ENCODE results near the gene NLRP3. TPM values are rescaled to one million over a fixed set of nuclear protein-coding genes. Genes with fewer than 3 reads are reported as not detected.
"Not testable (repeated sequence)": the region's sequence is repeated elsewhere in the genome, so short reads cannot be mapped to it uniquely, and the experiment has no call there.

Gene NLRP3
- total RNA-seq, 2 donors from 2014 or later, result 0.71 to 2.0 TPM

- DNase-seq, result no peak
- intact Hi-C loops (cut with DNase I), result no loop called here
These were observed 28.9 kb upstream of the NLRP3 start for GRCh38 chr1:247387096-247387495.

GRCh38 chr1:247387565-247387964, 28.4 kb upstream of the NLRP3 start:
- intact Hi-C loops (cut with DNase I), result no loop called here
- DNase-seq, result no peak

More at GRCh38 chr1:247387096-247387495, 28.9 kb upstream of the NLRP3 start:
- no peak for ATAC-seq

DNA sequence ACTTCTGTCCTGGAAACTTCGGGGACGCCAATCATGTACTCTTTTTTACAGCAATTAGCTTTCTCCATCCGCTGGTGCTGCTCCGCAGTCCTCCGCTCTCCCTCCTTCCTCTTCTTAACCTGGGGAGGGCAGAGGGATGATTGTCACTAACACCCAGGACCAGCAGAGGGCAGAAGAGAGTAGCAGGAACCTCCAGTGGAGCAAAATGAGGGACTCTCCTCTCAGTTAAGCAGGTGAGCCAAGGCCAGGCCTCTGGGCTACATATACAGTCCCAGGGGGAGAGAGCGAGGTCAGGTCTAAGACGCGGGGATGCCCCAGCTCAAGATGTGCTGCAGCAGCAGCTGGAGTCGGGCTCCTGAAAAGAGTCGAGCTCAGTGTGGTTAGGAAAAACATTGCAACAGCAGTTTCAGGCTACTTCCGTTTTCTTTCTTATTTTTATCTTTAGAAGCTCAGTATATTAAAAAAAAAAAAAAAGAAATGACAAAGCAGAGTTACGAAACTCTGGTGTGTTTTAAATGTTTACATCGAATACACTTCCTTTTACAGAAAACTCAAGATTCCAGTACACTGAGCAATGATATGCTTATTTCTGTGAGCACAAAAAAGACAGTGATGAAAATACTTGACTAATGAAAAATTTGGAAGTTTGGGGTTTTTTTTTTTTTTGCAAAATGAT, 25.7 kb upstream of the NLRP3 start:
- intact Hi-C loops (cut with DNase I), result loop anchor here in 1 of 2 donors (5.0 kb wide), 1 partner anchor 97 kb away; no protein-coding TSS in a partner anchor
- peak; percentile 93 to 95 for ATAC-seq
- peak; percentile 79 for DNase-seq

More at GRCh38 chr1:247387565-247387964, 28.4 kb upstream of the NLRP3 start:
- ATAC-seq, result no peak

- intact Hi-C loops (cut with DNase I), result loop anchor here in 1 of 2 donors (5.0 kb wide), 1 partner anchor 96 kb away; no protein-coding TSS in a partner anchor
- DNase-seq (no peak), ATAC-seq (no peak)
These were observed 25.0 kb upstream of the NLRP3 start for GRCh38 chr1:247390996-247391395.

- DNase-seq (no peak), ATAC-seq (no peak)
- intact Hi-C loops (cut with DNase I), result loop anchor here in 1 of 2 donors (5.0 kb wide), 1 partner anchor 95 kb away; no protein-coding TSS in a partner anchor
These were observed 23.9 kb upstream of the NLRP3 start for GRCh38 chr1:247392088-247392487.

- ATAC-seq; DNase-seq; intact Hi-C loops (cut with DNase I): not testable (repeated sequence)
These were observed 20.9 kb upstream of the NLRP3 start for GRCh38 chr1:247395075-247395474.

GRCh38 chr1:247400685-247401084, 15.3 kb upstream of the NLRP3 start:
- DNase-seq (no peak), ATAC-seq (no peak)
- intact Hi-C loops (cut with DNase I), result no loop called here

DNA sequence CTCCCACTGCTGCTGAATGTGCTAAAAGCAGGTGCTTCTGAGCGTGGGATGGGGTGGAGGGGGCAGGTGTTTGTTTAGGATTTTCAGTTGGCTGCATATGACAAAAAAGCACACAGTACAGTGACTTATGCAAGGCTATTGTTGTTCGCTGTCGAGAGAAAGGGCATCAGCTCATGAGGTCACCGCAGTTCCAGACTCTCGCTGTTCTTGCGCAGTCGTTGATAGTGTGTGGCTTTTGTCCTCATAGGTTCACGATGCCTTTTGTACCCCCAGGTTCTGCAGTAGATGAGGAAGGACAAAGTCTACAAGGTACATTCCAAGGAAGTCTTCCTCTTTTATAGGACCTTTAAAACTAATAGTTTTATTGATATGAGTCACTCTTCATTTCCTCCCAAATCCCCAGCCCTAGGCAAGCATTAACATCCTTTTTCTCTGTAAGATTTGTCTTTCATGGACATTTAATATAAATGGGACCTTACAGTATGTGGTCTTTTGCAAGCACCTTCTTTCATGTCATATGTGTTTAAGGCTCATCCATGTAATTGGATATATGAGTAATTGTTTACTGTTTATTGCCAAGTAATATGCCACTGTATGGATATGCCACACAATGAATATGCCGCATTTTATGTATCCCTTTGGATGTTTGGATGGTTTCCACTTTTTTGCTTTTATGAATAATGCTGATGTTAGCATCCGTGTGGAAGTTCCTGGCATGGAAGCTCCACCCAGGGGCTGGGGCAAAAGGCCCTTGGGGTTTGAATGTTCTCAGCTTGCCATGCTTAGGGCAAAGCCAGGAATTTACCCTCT, 14.5 kb upstream of the NLRP3 start:
- no peak for DNase-seq
- intact Hi-C loops (cut with DNase I), result no loop called here
- ATAC-seq, result peak in 1 of 2 donors; percentile 21

GRCh38 chr1:247402120-247402675, 13.8 kb upstream of the NLRP3 start:
- DNase-seq, result no peak
- intact Hi-C loops (cut with DNase I), result no loop called here
- peak in 1 of 2 donors; percentile 69 for ATAC-seq

GRCh38 chr1:247406014-247406656, 9.8 kb upstream of the NLRP3 start:
- no peak for DNase-seq
- intact Hi-C loops (cut with DNase I), result no loop called here
- no peak for ATAC-seq

DNA sequence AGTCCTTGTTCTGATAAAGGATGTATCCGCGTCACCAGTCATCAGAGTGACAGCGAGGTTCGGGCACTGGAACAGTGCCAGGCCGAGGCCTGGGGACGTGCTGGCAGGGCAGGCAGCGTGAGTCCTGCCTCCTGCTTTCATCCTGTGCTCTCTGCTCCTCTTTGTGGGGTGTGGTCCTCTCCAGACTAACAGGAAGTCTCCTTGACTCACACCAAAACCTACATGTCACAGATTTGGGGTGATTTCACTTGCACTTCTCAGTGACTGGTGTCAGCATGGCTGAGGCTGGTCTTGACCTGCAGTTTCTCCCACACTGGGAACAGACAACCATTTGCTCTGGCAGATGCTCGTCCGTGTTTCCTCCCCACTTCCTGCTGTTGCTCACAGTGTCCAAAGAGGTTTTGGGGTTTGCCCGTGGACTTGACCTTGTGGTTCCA, 8.8 kb upstream of the NLRP3 start:
- intact Hi-C loops (cut with DNase I), result no loop called here
- ATAC-seq, result peak; percentile 50 to 65
- peak; percentile 55 for DNase-seq

- intact Hi-C loops (cut with DNase I), result no loop called here
These were observed 7.9 kb upstream of the NLRP3 start for GRCh38 chr1:247408100-247408499.

DNA sequence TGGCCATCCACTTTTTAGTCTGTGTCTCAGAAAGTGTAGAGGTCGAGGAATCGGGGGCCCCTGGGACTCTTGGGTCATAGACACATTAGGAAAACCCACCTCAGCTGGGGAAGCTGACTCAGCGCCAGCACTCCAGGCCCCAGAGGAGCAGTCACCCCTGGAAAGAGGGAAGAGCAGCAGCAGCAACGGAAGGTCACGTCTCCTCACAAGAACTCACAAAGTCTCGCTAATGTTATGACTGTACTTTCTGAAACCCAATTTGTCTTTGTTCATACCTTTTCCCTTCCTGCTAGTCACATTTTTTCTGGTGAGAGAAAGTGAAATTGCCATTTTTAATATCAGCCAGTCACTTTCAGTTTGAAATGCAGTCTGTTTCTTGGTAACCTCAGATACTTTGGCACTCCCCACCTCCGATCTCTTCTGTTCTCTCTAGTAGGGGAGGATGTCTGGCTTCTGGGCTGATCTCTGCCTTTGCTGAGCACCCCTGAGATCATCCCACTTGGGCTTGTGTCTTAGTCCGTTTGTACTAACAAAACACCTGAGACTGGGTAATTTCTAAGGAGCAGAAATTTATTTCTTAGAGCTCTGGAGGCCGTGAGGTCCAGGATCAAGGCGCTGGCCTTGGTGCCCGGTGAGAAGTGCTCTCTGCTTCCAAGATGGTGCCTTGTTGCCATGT, 6.0 kb upstream of the NLRP3 start:
- no peak for ATAC-seq
- DNase-seq, result no peak
- intact Hi-C loops (cut with DNase I), result no loop called here

More at GRCh38 chr1:247408100-247408499, 7.9 kb upstream of the NLRP3 start:
- no peak for DNase-seq
- peak in 1 of 2 donors; percentile 54 for ATAC-seq

- no peak for ATAC-seq
- DNase-seq, result no peak
- intact Hi-C loops (cut with DNase I), result no loop called here
These were observed 4.2 kb upstream of the NLRP3 start for GRCh38 chr1:247411621-247412327.

- peak in 1 of 2 donors; percentile 26 for ATAC-seq
- intact Hi-C loops (cut with DNase I), result no loop called here
- DNase-seq, result no peak
These were observed 1.9 kb downstream of the NLRP3 start for GRCh38 chr1:247417831-247418230.

DNA sequence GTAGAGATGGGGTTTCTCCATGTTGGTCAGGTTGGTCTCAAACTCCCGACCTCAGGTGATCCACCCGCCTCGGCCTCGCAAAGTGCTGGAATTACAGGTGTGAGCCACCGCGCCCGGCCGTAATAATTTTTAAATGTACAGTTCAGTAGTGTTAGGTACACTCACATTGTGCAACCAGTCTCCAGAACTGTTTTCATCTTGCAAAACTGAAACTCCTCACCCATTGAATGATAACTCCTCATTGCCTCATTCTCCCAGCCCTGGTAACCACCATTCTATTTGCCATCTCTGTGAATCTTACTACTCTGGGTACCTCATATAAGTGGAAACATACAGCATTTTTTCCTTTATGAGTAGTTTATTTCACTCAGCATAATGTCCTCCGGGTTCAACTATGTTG, 3.4 kb downstream of the NLRP3 start:
- intact Hi-C loops (cut with DNase I), result no loop called here
- DNase-seq (no peak), ATAC-seq (no peak)

DNA sequence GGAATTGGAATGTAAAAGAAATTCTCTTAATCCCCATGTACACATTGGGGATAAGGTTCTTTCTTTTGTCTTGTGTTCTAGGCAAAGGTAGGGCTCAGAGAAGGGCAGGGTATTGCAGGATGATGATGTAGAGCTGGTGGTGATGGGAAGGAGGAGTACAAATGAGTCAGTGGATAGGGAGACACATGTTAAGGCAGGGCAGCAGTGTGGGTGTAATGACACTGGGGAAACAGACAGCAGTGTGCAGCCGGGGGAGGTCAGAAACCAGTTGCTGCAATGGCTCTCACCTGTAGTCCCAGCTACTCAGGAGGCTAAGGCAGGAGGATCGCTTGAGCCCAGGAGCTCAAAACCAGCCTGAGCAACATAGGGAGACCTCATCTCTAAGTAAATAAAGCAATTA, 5.1 kb downstream of the NLRP3 start:
- intact Hi-C loops (cut with DNase I), result no loop called here
- DNase-seq, result no peak
- no peak for ATAC-seq

- no peak for DNase-seq
- intact Hi-C loops (cut with DNase I), result no loop called here
- peak in 1 of 2 donors; percentile 38 for ATAC-seq
These were observed 13.5 kb downstream of the NLRP3 start for GRCh38 chr1:247429496-247429895.
